Measurements from ENCODE around the gene USP14.

DNA sequence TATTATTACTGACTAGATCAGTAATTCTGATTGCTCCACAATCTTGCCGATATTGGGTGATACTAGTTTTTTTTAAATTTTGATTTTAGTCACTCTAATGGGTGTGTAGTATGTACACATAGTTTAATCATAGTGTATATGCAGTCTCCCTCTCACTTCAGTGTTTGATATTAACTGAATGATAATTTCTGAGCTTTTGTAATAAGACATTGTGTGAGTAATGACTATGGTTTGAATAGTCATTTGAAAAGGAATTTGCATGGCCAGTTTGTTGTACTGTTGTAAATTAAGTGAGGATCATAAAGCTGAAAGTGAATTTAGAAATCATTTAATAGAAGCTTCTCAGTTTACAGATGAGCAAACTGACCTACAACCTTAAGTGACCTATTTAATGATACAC lies 33.4 kb downstream of the USP14 start:
- TF ChIP-seq, protein P1, sequence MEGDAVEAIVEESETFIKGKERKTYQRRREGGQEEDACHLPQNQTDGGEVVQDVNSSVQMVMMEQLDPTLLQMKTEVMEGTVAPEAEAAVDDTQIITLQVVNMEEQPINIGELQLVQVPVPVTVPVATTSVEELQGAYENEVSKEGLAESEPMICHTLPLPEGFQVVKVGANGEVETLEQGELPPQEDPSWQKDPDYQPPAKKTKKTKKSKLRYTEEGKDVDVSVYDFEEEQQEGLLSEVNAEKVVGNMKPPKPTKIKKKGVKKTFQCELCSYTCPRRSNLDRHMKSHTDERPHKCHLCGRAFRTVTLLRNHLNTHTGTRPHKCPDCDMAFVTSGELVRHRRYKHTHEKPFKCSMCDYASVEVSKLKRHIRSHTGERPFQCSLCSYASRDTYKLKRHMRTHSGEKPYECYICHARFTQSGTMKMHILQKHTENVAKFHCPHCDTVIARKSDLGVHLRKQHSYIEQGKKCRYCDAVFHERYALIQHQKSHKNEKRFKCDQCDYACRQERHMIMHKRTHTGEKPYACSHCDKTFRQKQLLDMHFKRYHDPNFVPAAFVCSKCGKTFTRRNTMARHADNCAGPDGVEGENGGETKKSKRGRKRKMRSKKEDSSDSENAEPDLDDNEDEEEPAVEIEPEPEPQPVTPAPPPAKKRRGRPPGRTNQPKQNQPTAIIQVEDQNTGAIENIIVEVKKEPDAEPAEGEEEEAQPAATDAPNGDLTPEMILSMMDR (IDR thresholded peaks at IDR 0.05; ENCODE audit: low read depth, low read length): no peak
- TF ChIP-seq MYC (IDR thresholded peaks at IDR 0.05; ENCODE audit: low read depth, low read length): no peak
